ENCODE measurements around the gene LOX.
A peak's percentile ranks its signal among the peaks of the same experiment; 100 is the strongest.

Gene LOX

DNA sequence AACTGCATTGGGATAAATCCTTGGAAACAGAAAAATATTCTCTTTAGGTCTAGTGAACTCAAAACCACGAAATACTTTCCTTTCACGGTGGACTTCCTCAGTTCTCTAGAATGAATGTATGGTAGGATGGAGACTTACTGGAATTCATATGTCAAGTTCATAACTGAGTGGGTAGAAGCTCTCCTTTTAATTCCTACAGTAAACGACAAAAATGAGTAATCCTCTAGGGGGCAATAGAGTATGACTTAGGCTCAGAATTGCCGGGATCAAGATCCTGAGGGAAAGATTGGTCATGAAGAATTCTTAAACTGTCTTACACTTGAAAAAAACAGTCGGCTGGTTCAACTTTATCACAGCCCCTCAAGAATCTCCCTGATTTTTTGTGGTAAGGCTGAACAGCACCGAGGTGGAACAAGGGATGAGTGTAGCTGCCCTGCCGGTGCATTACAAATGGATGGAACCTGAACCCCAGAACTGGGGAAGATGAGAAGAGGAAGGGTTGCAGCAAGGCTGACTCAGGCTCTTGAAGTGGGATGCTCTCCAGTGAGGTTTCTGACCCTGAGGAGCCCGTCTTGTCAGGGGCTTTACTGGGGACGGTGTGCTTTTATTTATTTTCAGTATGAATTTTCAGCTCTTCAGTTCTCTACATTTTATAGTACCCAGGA lies 14.0 kb upstream of the LOX start:
- in situ Hi-C loops (cut with MboI; ENCODE audit: low sequenced_read_pairs, unreplicated experiment): no loop called here
- no peak for DNase-seq (ENCODE audit: low spot score)

DNA sequence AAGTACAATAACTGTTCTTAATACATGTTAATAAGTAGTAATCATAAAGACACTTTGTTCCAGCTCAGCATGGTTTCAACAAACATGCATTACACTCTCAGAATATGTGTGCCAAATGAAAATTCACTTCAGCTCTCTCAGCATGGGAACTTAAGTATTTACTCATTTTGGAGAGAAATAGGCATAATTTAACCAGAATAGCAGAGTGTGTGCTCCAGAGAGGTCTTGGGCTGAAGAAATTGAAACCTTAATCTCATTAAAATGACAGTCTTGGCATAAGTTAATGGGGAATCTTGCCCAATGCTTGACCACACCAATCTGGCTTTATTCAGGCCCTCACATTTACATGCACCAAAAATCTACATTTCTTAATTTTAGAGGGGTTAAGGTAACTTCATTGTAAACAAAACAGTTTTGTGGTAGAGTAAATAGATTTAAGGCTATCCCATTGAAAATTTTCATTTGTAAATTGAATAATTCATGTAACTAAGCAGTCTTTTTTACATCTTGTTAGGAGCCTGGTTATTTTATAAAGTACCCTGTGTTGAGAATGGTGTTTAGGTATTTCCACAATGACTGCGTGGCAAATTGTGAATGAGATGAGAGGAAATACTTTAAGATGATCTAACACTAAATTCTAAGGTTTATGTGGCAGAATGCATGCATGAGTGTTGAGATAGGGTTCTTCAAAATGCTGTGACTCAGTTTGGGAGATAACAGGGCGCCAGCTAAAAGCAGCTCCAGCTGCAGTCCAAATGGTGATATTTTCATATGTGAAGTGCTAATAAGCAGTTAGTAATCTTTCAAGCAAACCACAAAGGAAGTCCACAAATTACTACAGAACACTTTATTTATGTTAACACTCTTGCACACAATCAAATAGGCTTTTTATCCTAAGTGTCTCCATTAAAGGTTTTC lies 11.3 kb upstream of the LOX start:
- DNase-seq (ENCODE audit: low spot score): no peak
- in situ Hi-C loops (cut with MboI; ENCODE audit: low sequenced_read_pairs, unreplicated experiment): no loop called here
- TF ChIP-seq, protein P1, sequence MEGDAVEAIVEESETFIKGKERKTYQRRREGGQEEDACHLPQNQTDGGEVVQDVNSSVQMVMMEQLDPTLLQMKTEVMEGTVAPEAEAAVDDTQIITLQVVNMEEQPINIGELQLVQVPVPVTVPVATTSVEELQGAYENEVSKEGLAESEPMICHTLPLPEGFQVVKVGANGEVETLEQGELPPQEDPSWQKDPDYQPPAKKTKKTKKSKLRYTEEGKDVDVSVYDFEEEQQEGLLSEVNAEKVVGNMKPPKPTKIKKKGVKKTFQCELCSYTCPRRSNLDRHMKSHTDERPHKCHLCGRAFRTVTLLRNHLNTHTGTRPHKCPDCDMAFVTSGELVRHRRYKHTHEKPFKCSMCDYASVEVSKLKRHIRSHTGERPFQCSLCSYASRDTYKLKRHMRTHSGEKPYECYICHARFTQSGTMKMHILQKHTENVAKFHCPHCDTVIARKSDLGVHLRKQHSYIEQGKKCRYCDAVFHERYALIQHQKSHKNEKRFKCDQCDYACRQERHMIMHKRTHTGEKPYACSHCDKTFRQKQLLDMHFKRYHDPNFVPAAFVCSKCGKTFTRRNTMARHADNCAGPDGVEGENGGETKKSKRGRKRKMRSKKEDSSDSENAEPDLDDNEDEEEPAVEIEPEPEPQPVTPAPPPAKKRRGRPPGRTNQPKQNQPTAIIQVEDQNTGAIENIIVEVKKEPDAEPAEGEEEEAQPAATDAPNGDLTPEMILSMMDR (IDR thresholded peaks at IDR 0.05; ENCODE audit: borderline replicate concordance, control extremely low read depth, extremely low read depth, insufficient read depth, missing control alignments): no peak

More for the DNA sequence above, 14.0 kb upstream of the LOX start:
- TF ChIP-seq, protein P1 (IDR thresholded peaks at IDR 0.05; ENCODE audit: borderline replicate concordance, control extremely low read depth, extremely low read depth, insufficient read depth, missing control alignments): no peak

DNA sequence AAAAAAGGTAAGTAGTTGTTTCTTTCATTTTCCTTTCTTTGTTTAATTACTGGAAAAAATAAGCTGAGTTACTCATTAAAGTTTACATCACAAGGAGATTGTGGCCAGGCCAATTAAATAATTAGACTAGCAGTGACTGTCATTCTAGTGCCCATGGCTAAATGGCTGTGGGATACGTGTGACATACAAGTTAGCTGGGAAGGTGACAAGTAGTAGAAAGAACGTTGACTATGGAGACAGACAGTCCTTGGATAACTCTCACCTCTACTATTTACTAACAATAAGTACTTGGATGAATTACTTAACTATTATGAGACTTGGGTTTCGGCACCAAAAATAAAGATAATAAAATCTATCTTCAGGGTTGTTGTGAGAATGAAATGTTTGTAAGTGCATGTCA lies 7.0 kb upstream of the LOX start:
- TF ChIP-seq, protein P1 (IDR thresholded peaks at IDR 0.05; ENCODE audit: borderline replicate concordance, control extremely low read depth, extremely low read depth, insufficient read depth, missing control alignments): no peak
- in situ Hi-C loops (cut with MboI; ENCODE audit: low sequenced_read_pairs, unreplicated experiment): no loop called here

DNA sequence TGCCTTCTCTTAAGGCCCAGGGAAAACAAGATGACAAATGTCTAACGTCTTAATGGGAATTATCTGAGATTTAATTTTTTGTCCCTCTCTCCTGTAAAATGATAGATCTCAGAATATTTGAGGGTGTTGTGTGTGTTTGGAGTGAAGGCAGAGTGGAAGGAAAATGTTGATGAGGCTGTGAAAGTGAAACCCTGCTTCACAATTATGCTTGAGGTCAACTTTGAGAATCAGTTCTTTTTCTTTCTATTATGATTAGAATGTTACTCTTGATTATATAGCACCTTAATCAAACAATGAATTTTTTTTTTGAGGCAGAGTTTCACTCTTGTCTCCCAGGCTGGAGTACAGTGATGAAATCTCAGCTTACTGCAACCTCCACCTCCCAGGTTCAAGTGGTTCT lies 5.5 kb upstream of the LOX start:
- in situ Hi-C loops (cut with MboI; ENCODE audit: low sequenced_read_pairs, unreplicated experiment): no loop called here
- no peak for DNase-seq (ENCODE audit: low spot score)
- TF ChIP-seq, protein P1 (IDR thresholded peaks at IDR 0.05; ENCODE audit: borderline replicate concordance, control extremely low read depth, extremely low read depth, insufficient read depth, missing control alignments): no peak

More for the DNA sequence above, 7.0 kb upstream of the LOX start:
- no peak for DNase-seq (ENCODE audit: low spot score)

DNA sequence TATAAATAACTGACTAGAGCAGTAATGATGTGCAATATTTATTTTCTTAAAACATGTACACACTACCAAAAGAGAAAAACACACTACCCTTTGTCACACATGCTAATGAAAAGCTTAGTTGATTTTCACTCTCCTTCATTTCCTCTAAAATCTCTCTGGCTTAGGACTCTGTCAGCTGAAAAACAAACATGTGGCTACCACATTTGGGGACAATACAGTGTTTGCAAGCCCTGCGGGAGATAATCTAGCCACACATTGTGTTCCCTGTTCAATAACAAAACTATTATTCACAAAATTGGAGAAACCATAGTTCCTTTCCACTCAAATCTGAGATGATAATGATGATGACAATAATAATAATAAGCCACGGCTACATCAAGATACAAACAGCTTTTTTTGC lies 3.5 kb upstream of the LOX start:
- DNase-seq (ENCODE audit: low spot score): no peak
- in situ Hi-C loops (cut with MboI; ENCODE audit: low sequenced_read_pairs, unreplicated experiment): no loop called here
- TF ChIP-seq, protein P1 (IDR thresholded peaks at IDR 0.05; ENCODE audit: borderline replicate concordance, control extremely low read depth, extremely low read depth, insufficient read depth, missing control alignments): no peak

DNA sequence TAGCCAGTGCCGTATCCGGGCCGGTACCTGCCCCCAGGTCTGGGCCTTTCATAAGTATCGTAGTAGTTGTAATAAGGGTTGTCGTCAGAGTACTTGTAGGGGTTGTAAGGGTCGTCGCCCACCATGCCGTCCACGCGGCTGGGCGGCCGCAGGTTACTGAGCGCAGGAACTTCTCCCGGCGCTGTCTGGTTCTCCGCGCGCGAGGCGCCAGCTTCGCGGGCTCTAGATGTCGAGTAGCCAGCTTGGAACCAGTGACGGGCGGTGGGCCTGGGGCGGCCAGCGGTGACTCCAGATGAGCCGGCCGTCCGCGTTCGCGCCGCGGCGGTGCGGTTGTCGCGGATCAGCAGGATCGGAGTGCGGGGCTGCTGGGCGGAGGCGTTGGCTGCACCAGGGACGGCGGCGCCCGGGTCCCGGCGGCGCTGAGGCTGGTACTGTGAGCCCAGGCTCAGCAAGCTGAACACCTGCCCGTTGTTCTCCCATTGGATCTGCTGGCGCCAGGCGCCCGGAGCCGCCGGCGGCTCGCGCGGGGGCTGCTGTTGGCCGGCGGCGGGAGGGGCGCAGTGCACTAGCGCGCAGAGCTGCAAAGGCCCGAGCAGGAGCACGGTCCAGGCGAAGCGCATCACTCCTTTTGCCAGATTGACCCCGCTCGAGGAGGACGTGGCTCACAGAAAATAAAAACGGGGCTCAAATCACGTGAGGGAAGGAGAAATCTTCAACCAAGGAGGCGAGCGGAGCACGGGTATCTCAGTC lies 518 bp downstream of the LOX start:
- TF ChIP-seq, protein P1 (IDR thresholded peaks at IDR 0.05; ENCODE audit: borderline replicate concordance, control extremely low read depth, extremely low read depth, insufficient read depth, missing control alignments): no peak
- peak; percentile 36 for DNase-seq (ENCODE audit: low spot score)
- in situ Hi-C loops (cut with MboI; ENCODE audit: low sequenced_read_pairs, unreplicated experiment): no loop called here

Measured in GM13976 (cell line).